Small intestine (tissue), 7 donors: ENCODE results near the gene CCDC107. TPM values are rescaled to one million over a fixed set of nuclear protein-coding genes. Genes with fewer than 3 reads are reported as not detected.

ENCODE experiments used
- DNase-seq, 2 donors: peaks; one replicate each; pipeline versions ENCODE4 v3.0.0 to v3.0.0-alpha.2; 2013
- FAIRE-seq: peaks from 2 replicates; lab custom pipeline; 2012; peaks lifted over from hg19 to GRCh38; lab: Jason Lieb, UNC
- H3K27ac ChIP-seq, 3 donors: one replicate each; pipeline ENCODE4 v1.5.1; 2013; ENCODE audit warnings: low read length in 2 of 3, mild to moderate bottlenecking in 2 of 3, control low read depth in 1 of 3, inconsistent platforms in 1 of 3, low read depth in 1 of 3, moderate library complexity in 1 of 3
- H3K27me3 ChIP-seq, 3 donors: one replicate each; pipeline ENCODE4 v1.6.1; 2013; ENCODE audit warnings: low read length in 3 of 3, inconsistent platforms in 1 of 3; ENCODE audit not compliant: control insufficient read depth in 3 of 3, insufficient read depth in 3 of 3
- H3K36me3 ChIP-seq, 3 donors: one replicate each; pipeline ENCODE4 v1.6.1; 2013; ENCODE audit warnings: low read length in 3 of 3, inconsistent platforms in 1 of 3, low read depth in 1 of 3, mild to moderate bottlenecking in 1 of 3, moderate library complexity in 1 of 3; ENCODE audit not compliant: control insufficient read depth in 3 of 3, insufficient read depth in 2 of 3
- H3K4me1 ChIP-seq, 3 donors: one replicate each; pipeline ENCODE4 v1.6.1; 2013; ENCODE audit warnings: low read length in 2 of 3, inconsistent platforms in 1 of 3, low read depth in 1 of 3, mild to moderate bottlenecking in 1 of 3, moderate library complexity in 1 of 3; ENCODE audit not compliant: control insufficient read depth in 3 of 3, insufficient read depth in 2 of 3
- H3K4me3 ChIP-seq, 3 donors: one replicate each; pipeline ENCODE4 v1.5.1; 2013; ENCODE audit warnings: low read length in 3 of 3, control low read depth in 1 of 3, inconsistent platforms in 1 of 3, low read depth in 1 of 3, mild to moderate bottlenecking in 1 of 3, moderate library complexity in 1 of 3
- H3K9me3 ChIP-seq, 2 donors: one replicate each; pipeline ENCODE4 v1.6.1; 2013; ENCODE audit warnings: low read depth in 1 of 2, low read length in 1 of 2; ENCODE audit not compliant: control insufficient read depth in 2 of 2, insufficient read depth in 1 of 2
- WGBS, 3 donors: extraction: QIAGEN DNeasy Blood & Tissue Kit; methylation state at CpG; one replicate each; pipeline ENCODE4 v1.1.7; 2013; 5-methylcytosine and 5-hydroxymethylcytosine counted together
- polyA plus RNA-seq, 4 donors: library from polyadenylated mRNA; stranded (reverse) in 3 of 4; unstranded in 1 of 4; fragments of 200-250 nt in 3 of 4; fragments of 120-200 nt in 1 of 4; gene quantifications; one replicate each; pipeline versions ENCODE4 v1.2.1 to v1.2.3, GENCODE V29; 2013
- donor health status: healthy with polysubstance abuse.
- donor health status: control.
- donor health status: control.
- donor health status: Bipolar disorder and iron deficiency.
- donor health status: healthy.

The CCDC107 gene
- polyA plus RNA-seq, 4 donors = 10.6 to 49.0 (median 27.3) TPM

GRCh38 chr9:35690294-35690613 lies 32.2 kb downstream of the CCDC107 start:
- FAIRE-seq (no peak), DNase-seq (no peak)
- H3K4me3 ChIP-seq = peak overlapping the region; percentile 47 to 85 (median 81)
- peaks cover 0 to 21% (median 0%) of the 10 kb centered on the region in 3 donors for H3K36me3 ChIP-seq
- peak overlapping the region in 2 of 3 donors; percentile 77 to 85 for H3K27ac ChIP-seq
- peaks cover 6 to 16% (median 8%) of the 10 kb centered on the region in 3 donors for H3K4me1 ChIP-seq
- peaks cover 0 to 6% (median 0%) of the 10 kb centered on the region in 3 donors for H3K27me3 ChIP-seq
- no peaks in the 10 kb centered on the region for H3K9me3 ChIP-seq
- 0 to 1% (median 0%) methylated on average over 20 to 21 of the region's 21 CpGs for WGBS, 3 donors

- peak; percentile 43 to 68 for DNase-seq
- H3K36me3 ChIP-seq = peaks cover 0 to 17% (median 0%) of the 10 kb centered on the region in 3 donors
- H3K4me1 ChIP-seq = peaks cover 6 to 19% (median 8%) of the 10 kb centered on the region in 3 donors
- FAIRE-seq = no peak
- H3K4me3 ChIP-seq = peak overlapping the region; percentile 58 to 85 (median 81)
- H3K27ac ChIP-seq = peak overlapping the region in 2 of 3 donors; percentile 77 to 85
- 0 to 1% (median 1%) methylated on average over 34 to 61 of the region's 61 CpGs for WGBS, 3 donors
- H3K9me3 ChIP-seq = no peaks in the 10 kb centered on the region
- peaks cover 0 to 6% (median 0%) of the 10 kb centered on the region in 3 donors for H3K27me3 ChIP-seq
These were observed 32.7 kb downstream of the CCDC107 start for GRCh38 chr9:35690614-35691333.

- Histone ChIP-seq H3K9me3 (no peaks in the 10 kb centered on the region), H3K4me3 (peak overlapping the region; percentile 58 to 85 (median 81)), H3K27ac (peak overlapping the region in 2 of 3 donors; percentile 63 to 77), H3K36me3 (peaks cover 0 to 16% (median 0%) of the 10 kb centered on the region in 3 donors), H3K27me3 (peaks cover 0 to 6% (median 0%) of the 10 kb centered on the region in 3 donors), H3K4me1 (peaks cover 6 to 23% (median 8%) of the 10 kb centered on the region in 3 donors)
- WGBS, 3 donors = 18 to 30% (median 20%) methylated on average over 10 of the region's 10 CpGs
- no peak for FAIRE-seq
- DNase-seq = peak in 1 of 2 donors; percentile 12
These were observed 33.2 kb downstream of the CCDC107 start for GRCh38 chr9:35691334-35691650.

GRCh38 chr9:35691757-35692301 lies 33.7 kb downstream of the CCDC107 start:
- 75 to 92% (median 85%) methylated on average over 13 of the region's 13 CpGs for WGBS, 3 donors
- H3K9me3 ChIP-seq = no peaks in the 10 kb centered on the region
- peak in 1 of 2 donors; percentile 11 for DNase-seq
- H3K4me1 ChIP-seq = peaks cover 6 to 23% (median 8%) of the 10 kb centered on the region in 3 donors
- H3K27me3 ChIP-seq = peaks cover 0 to 6% (median 0%) of the 10 kb centered on the region in 3 donors
- H3K27ac ChIP-seq = peak overlapping the region in 2 of 3 donors; percentile 63 to 77
- no peak overlapping the region for H3K4me3 ChIP-seq
- peaks cover 0 to 17% (median under 1%) of the 10 kb centered on the region in 3 donors for H3K36me3 ChIP-seq
- no peak for FAIRE-seq

- DNase-seq (peak; percentile 42 to 82), FAIRE-seq (no peak)
- peak overlapping the region in 1 of 3 donors; percentile 61 for H3K27ac ChIP-seq
- WGBS, 3 donors = 24 to 65% (median 46%) methylated on average over 3 of the region's 3 CpGs
- peaks cover 0 to 12% (median 0%) of the 10 kb centered on the region in 3 donors for H3K4me1 ChIP-seq
- no peak overlapping the region for H3K4me3 ChIP-seq
- peaks cover 15 to 43% (median 34%) of the 10 kb centered on the region in 3 donors for H3K36me3 ChIP-seq
- no peaks in the 10 kb centered on the region for H3K9me3 ChIP-seq
- H3K27me3 ChIP-seq = no peaks in the 10 kb centered on the region
These were observed 37.9 kb downstream of the CCDC107 start for GRCh38 chr9:35695943-35696401.

- FAIRE-seq (no peak), DNase-seq (peak; percentile 62 to 71)
- Histone ChIP-seq H3K9me3 (no peaks in the 10 kb centered on the region), H3K36me3 (peaks cover 19 to 48% (median 39%) of the 10 kb centered on the region in 3 donors), H3K27me3 (no peaks in the 10 kb centered on the region), H3K27ac (peak overlapping the region in 1 of 3 donors; percentile 61), H3K4me1 (peaks cover 0 to 7% (median 0%) of the 10 kb centered on the region in 3 donors), H3K4me3 (no peak overlapping the region)
- 35 to 38% (median 35%) methylated on average over 9 of the region's 9 CpGs for WGBS, 3 donors
These were observed 38.6 kb downstream of the CCDC107 start for GRCh38 chr9:35696520-35697215.

- FAIRE-seq = no peak
- no peaks in the 10 kb centered on the region for H3K9me3 ChIP-seq
- WGBS, 3 donors = 78 to 85% (median 80%) methylated on average over 14 of the region's 14 CpGs
- H3K4me1 ChIP-seq = peaks cover 0 to 7% (median 0%) of the 10 kb centered on the region in 3 donors
- no peak for DNase-seq
- peaks cover 19 to 52% (median 39%) of the 10 kb centered on the region in 3 donors for H3K36me3 ChIP-seq
- no peaks in the 10 kb centered on the region for H3K27me3 ChIP-seq
- no peak overlapping the region for H3K4me3 ChIP-seq
- H3K27ac ChIP-seq = no peak overlapping the region
These were observed 39.4 kb downstream of the CCDC107 start for GRCh38 chr9:35697486-35697885.

GRCh38 chr9:35698231-35698630 lies 40.1 kb downstream of the CCDC107 start:
- peaks cover 0 to 7% (median 0%) of the 10 kb centered on the region in 3 donors for H3K4me1 ChIP-seq
- DNase-seq = no peak
- FAIRE-seq = no peak
- H3K27me3 ChIP-seq = no peaks in the 10 kb centered on the region
- H3K9me3 ChIP-seq = no peaks in the 10 kb centered on the region
- H3K36me3 ChIP-seq = peaks cover 22 to 60% (median 42%) of the 10 kb centered on the region in 3 donors
- no peak overlapping the region for H3K4me3 ChIP-seq
- H3K27ac ChIP-seq = no peak overlapping the region
- 88 to 90% (median 88%) methylated on average over 5 of the region's 5 CpGs for WGBS, 3 donors
